Astrocyte (in vitro differentiated cells and primary cell): ENCODE data around the gene MAPK12.

Source experiments
- EZH2 ChIP-seq: IDR thresholded peaks from 2 replicates; pipeline ENCODE4 v1.6.1; 2012; ENCODE audit warnings: mild to moderate bottlenecking, low read length, inconsistent platforms; ENCODE audit not compliant: insufficient read depth
- TF ChIP-seq, protein P1 (sequence below): IDR thresholded peaks from 2 replicates; pipeline ENCODE4 v1.5.1; 2011; ENCODE audit warnings: low read depth, mild to moderate bottlenecking, inconsistent platforms, low read length, moderate library complexity; ENCODE audit not compliant: insufficient read depth

- TF ChIP-seq, protein P1, sequence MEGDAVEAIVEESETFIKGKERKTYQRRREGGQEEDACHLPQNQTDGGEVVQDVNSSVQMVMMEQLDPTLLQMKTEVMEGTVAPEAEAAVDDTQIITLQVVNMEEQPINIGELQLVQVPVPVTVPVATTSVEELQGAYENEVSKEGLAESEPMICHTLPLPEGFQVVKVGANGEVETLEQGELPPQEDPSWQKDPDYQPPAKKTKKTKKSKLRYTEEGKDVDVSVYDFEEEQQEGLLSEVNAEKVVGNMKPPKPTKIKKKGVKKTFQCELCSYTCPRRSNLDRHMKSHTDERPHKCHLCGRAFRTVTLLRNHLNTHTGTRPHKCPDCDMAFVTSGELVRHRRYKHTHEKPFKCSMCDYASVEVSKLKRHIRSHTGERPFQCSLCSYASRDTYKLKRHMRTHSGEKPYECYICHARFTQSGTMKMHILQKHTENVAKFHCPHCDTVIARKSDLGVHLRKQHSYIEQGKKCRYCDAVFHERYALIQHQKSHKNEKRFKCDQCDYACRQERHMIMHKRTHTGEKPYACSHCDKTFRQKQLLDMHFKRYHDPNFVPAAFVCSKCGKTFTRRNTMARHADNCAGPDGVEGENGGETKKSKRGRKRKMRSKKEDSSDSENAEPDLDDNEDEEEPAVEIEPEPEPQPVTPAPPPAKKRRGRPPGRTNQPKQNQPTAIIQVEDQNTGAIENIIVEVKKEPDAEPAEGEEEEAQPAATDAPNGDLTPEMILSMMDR: no peak
- TF ChIP-seq EZH2: no peak
Observed at GRCh38 chr22:50284479-50284878, 23.0 kb upstream of the MAPK12 start.
